HEK293 (cell line): ENCODE data around the gene CKS1B.

Source experiments
- CTCF ChIP-seq: fragments of 450-650 bp; formaldehyde crosslinking; IDR thresholded peaks from 2 replicates; pipeline ENCODE4 v1.5.1; 2016; ENCODE audit warnings: missing biosample characterization, missing genetic modification characterization
- SP3 ChIP-seq: fragments of 450-650 bp; formaldehyde crosslinking; IDR thresholded peaks from 2 replicates; pipeline ENCODE4 v1.5.1; 2016; ENCODE audit warnings: missing biosample characterization, missing genetic modification characterization
- ZNF114 ChIP-seq: fragments of 450-650 bp; formaldehyde crosslinking; IDR thresholded peaks from 2 replicates; pipeline ENCODE4 v1.5.0; 2017; ENCODE audit warnings: missing biosample characterization, missing genetic modification characterization
- ZNF211 ChIP-seq: fragments of 450-650 bp; formaldehyde crosslinking; IDR thresholded peaks from 2 replicates; pipeline ENCODE4 v1.5.1; 2016; ENCODE audit warnings: low read depth, missing biosample characterization, missing genetic modification characterization
- ZNF555 ChIP-seq: fragments of 450-650 bp; formaldehyde crosslinking; conservative IDR thresholded peaks from 2 replicates; pipeline ENCODE4 v1.5.1; 2017; ENCODE audit warnings: missing biosample characterization, mild to moderate bottlenecking, missing genetic modification characterization, inconsistent platforms
- ZNF621 ChIP-seq: fragments of 450-650 bp; formaldehyde crosslinking; IDR thresholded peaks from 2 replicates; pipeline ENCODE4 v1.5.1; 2017; ENCODE audit warnings: missing biosample characterization, missing genetic modification characterization

DNA sequence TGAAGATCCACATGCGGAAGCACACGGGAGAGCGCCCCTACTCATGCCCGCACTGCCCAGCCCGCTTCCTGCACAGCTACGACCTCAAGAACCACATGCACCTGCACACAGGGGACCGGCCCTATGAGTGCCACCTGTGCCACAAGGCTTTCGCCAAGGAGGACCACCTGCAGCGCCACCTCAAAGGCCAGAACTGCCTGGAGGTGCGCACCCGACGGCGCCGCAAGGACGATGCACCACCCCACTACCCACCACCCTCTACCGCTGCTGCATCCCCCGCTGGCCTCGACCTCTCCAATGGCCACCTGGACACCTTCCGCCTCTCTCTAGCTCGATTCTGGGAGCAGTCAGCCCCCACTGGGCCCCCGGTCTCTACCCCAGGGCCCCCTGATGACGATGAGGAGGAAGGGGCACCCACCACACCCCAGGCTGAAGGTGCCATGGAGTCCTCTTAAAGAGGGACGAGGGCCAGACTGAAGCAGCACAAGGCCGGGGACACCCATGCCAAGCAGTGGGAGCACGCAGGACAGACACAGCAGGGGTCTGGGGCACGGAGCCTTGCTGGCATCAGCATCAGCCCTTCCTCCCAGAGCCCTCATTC, 41.9 kb downstream of the CKS1B start:
- TF ChIP-seq ZNF621 (no peak), ZNF211 (tag by site-specific recombination) (no peak), ZNF555 (tag by site-specific recombination) (no peak), SP3 (tag by site-specific recombination) (no peak), ZNF114 (tag by site-specific recombination) (no peak), CTCF (tag by site-specific recombination) (no peak)
